Caco-2 (cell line): ENCODE results near the gene GGA1. TPM values are rescaled to one million over a fixed set of nuclear protein-coding genes. Genes with fewer than 3 reads are reported as not detected.

ENCODE experiments used
- BruUV-seq: library from RNA; stranded (reverse); fragments of 400-500 nt; replicated peaks from 2 replicates; lab custom pipeline; 2021; lab: Mats Ljungman, UMichigan
- CTCF ChIA-PET: fragments of 300-600 bp; sonication (Branson Sonifier 250); formaldehyde crosslinking; loops from one replicate; lab custom pipeline; 2022; ENCODE audit warnings: antibody characterized with exemption; lab: Charles Lee
- POLR2A ChIA-PET: fragments of 300-600 bp; sonication (Branson Sonifier 250); formaldehyde crosslinking; loops from one replicate; lab custom pipeline; 2022; ENCODE audit warnings: antibody characterized with exemption; lab: Charles Lee
- DNase-seq, 2 experiments: peaks; one replicate each; pipeline versions ENCODE4 v3.0.0 to v3.0.0-alpha.2; 2020 to 2022
- H3K27me3 ChIP-seq: replicated peaks from 2 replicates; pipeline ENCODE4 v1.6.0; 2011; ENCODE audit warnings: low read length; ENCODE audit not compliant: control insufficient read depth, insufficient read depth
- H3K36me3 ChIP-seq: 2 replicates; pipeline ENCODE4 v1.5.1; 2011; ENCODE audit warnings: low read length; ENCODE audit not compliant: control insufficient read depth, insufficient read depth
- H3K4me1 ChIP-seq: fragments of 250-450 bp; sonication (Bioruptor Pico); 2 replicates; pipeline ENCODE4 v1.5.1; 2020; ENCODE audit warnings: mild to moderate bottlenecking
- H3K4me3 ChIP-seq: 2 replicates; pipeline ENCODE4 v1.5.1; 2011; ENCODE audit warnings: low read depth, mild to moderate bottlenecking, control low read depth, low read length
- H3K9me3 ChIP-seq: fragments of 250-450 bp; sonication (Bioruptor Pico); 2 replicates; pipeline ENCODE4 v1.5.1; 2020; ENCODE audit warnings: mild to moderate bottlenecking, moderate library complexity
- H3K27ac Mint-ChIP-seq: one replicate; pipeline ENCODE4 v1.8.0; 2022; ENCODE audit warnings: mixed read lengths; ENCODE audit not compliant: unreplicated experiment
- H3K27me3 Mint-ChIP-seq: one replicate; pipeline ENCODE4 v1.8.0; 2022; ENCODE audit warnings: mixed read lengths; ENCODE audit not compliant: insufficient read depth, unreplicated experiment
- H3K36me3 Mint-ChIP-seq: one replicate; pipeline ENCODE4 v1.8.0; 2022; ENCODE audit warnings: mild to moderate bottlenecking, mixed read lengths; ENCODE audit not compliant: insufficient read depth, unreplicated experiment
- H3K4me1 Mint-ChIP-seq: one replicate; pipeline ENCODE4 v1.8.0; 2022; ENCODE audit warnings: low read depth, mixed read lengths; ENCODE audit not compliant: unreplicated experiment
- H3K4me3 Mint-ChIP-seq: one replicate; pipeline ENCODE4 v1.8.0; 2022; ENCODE audit warnings: mild to moderate bottlenecking, moderate library complexity, mixed read lengths; ENCODE audit not compliant: unreplicated experiment
- H3K9me3 Mint-ChIP-seq: one replicate; pipeline ENCODE4 v1.8.0; 2022; ENCODE audit warnings: mixed read lengths; ENCODE audit not compliant: unreplicated experiment
- CTCF ChIP-seq, 2 experiments: fragments of 200-600 bp in 1 of 2; IDR thresholded peaks; 1 replicate in 1 of 2; 2 replicates in 1 of 2; pipeline versions ENCODE4 v1.5.1 to v1.8.0; 2011 to 2022; ENCODE audit warnings: antibody characterized with exemption in 1 of 2, control low read depth in 1 of 2, inconsistent platforms in 1 of 2, low read depth in 1 of 2, low read length in 1 of 2, mild to moderate bottlenecking in 1 of 2, moderate library complexity in 1 of 2; ENCODE audit not compliant: insufficient read depth in 1 of 2, severe bottlenecking in 1 of 2, unreplicated experiment in 1 of 2
- intact Hi-C: fragments of 100-400 bp; cut with micrococcal nuclease; formaldehyde crosslinking; loops from one replicate; pipeline ENCODE4 v1.10.0; 2022; ENCODE audit not compliant: unreplicated experiment
- total RNA-seq: library from RNA; stranded (reverse); gene quantifications from 2 replicates; pipeline ENCODE4 v1.2.3, GENCODE V29; 2022

Gene GGA1
- total RNA-seq, 1 experiment from 2014 or later = 65.7 TPM

- no peak for TF ChIP-seq CTCF (IDR thresholded peaks at IDR 0.05; ENCODE audit: insufficient read depth in 1 of 2, low read depth in 1 of 2, low read length in 1 of 2, severe bottlenecking in 1 of 2, unreplicated experiment in 1 of 2)
- Histone ChIP-seq H3K4me3 (no peak overlapping the region), H3K36me3 (no peaks in the 10 kb centered on the region), H3K9me3 (no peaks in the 10 kb centered on the region), H3K27me3 (no peaks in the 10 kb centered on the region), H3K4me1 (peaks cover 10% of the 10 kb centered on the region)
- Mint-ChIP-seq H3K4me1 (peaks cover 24% of the 10 kb centered on the region), H3K36me3 (no peaks in the 10 kb centered on the region), H3K27ac (peak overlapping the region; percentile 65), H3K27me3 (no peaks in the 10 kb centered on the region), H3K4me3 (peak overlapping the region; percentile 59), H3K9me3 (no peaks in the 10 kb centered on the region)
- POLR2A ChIA-PET = interaction anchor here (0.9 to 1.5 kb wide), 5 partner anchors 12 to 53 kb away, joined by 3 to 17 read pairs (median 7); partner anchors contain the start of genes GGA1 and LGALS2
- intact Hi-C loops = loop anchor here (1.0 kb wide), 5 partner anchors 12 to 53 kb away; partner anchors contain the start of gene LGALS2
- TSS peak; percentile 50 for BruUV-seq
- no peak for DNase-seq
- CTCF ChIA-PET = interaction anchor here (0.6 to 2.7 kb wide), 21 partner anchors 9 to 344 kb away, joined by 3 to 54 read pairs (median 8); partner anchors contain the start of genes CDC42EP1, GGA1, LGALS2 and NOL12
Observed at GRCh38 chr22:37591823-37592404, 16.7 kb upstream of the GGA1 start.

- TF ChIP-seq CTCF (IDR thresholded peaks at IDR 0.05; ENCODE audit: insufficient read depth in 1 of 2, low read depth in 1 of 2, low read length in 1 of 2, severe bottlenecking in 1 of 2, unreplicated experiment in 1 of 2) = peak in 1 of 2 experiments; percentile 42
- no peak overlapping the region for H3K27ac Mint-ChIP-seq
- H3K9me3 Mint-ChIP-seq = no peaks in the 10 kb centered on the region
- CTCF ChIA-PET = interaction anchor here (0.6 to 1.2 kb wide), 5 partner anchors 13 to 28 kb away, joined by 3 to 5 read pairs (median 4); partner anchors contain the start of gene LGALS2
- intact Hi-C loops = no loop called here
- no peaks in the 10 kb centered on the region for H3K27me3 Mint-ChIP-seq
- POLR2A ChIA-PET = no interaction called here
- peaks cover 10% of the 10 kb centered on the region for H3K4me1 ChIP-seq
- H3K4me3 Mint-ChIP-seq = no peak overlapping the region
- H3K27me3 ChIP-seq = no peaks in the 10 kb centered on the region
- H3K9me3 ChIP-seq = no peaks in the 10 kb centered on the region
- peaks cover 22% of the 10 kb centered on the region for H3K4me1 Mint-ChIP-seq
- no TSS peak for BruUV-seq
- no peaks in the 10 kb centered on the region for H3K36me3 Mint-ChIP-seq
- no peak overlapping the region for H3K4me3 ChIP-seq
- peak in 1 of 2 experiments; percentile 51 for DNase-seq
- H3K36me3 ChIP-seq = no peaks in the 10 kb centered on the region
Observed at GRCh38 chr22:37594237-37594636, 14.4 kb upstream of the GGA1 start.

- Mint-ChIP-seq H3K9me3 (no peaks in the 10 kb centered on the region), H3K27ac (no peak overlapping the region), H3K27me3 (no peaks in the 10 kb centered on the region), H3K4me3 (no peak overlapping the region), H3K36me3 (no peaks in the 10 kb centered on the region), H3K4me1 (peaks cover 23% of the 10 kb centered on the region)
- DNase-seq = no peak
- ChIA-PET CTCF (no interaction called here), POLR2A (interaction anchor here (0.6 to 0.7 kb wide), 3 partner anchors 8 to 136 kb away, joined by 5 to 19 read pairs (median 6); no protein-coding TSS in a partner anchor)
- no peak for TF ChIP-seq CTCF (IDR thresholded peaks at IDR 0.05; ENCODE audit: insufficient read depth in 1 of 2, low read depth in 1 of 2, low read length in 1 of 2, severe bottlenecking in 1 of 2, unreplicated experiment in 1 of 2)
- peaks cover 6% of the 10 kb centered on the region; the same call in 1 of the 2 replicates for H3K4me1 ChIP-seq
- H3K9me3 ChIP-seq = no peaks in the 10 kb centered on the region
- H3K36me3 ChIP-seq = no peaks in the 10 kb centered on the region
- H3K4me3 ChIP-seq = no peak overlapping the region
- intact Hi-C loops = no loop called here
- BruUV-seq = no TSS peak
- H3K27me3 ChIP-seq = no peaks in the 10 kb centered on the region
Observed at GRCh38 chr22:37599153-37599552, 9.5 kb upstream of the GGA1 start.
